WTC11 (cell line): ENCODE results near the gene PAQR3. TPM values are rescaled to one million over a fixed set of nuclear protein-coding genes. Genes with fewer than 3 reads are reported as not detected.

Experiments
- ATAC-seq: fragments of 200-7000 bp; cut with Tn5 transposase; 2 replicates; pipeline ENCODE4 v1.10.0; 2021; ENCODE audit warnings: mild to moderate bottlenecking, moderate library complexity
- CTCF ChIA-PET: fragments of 300-600 bp; sonication (Branson Sonifier 250); formaldehyde crosslinking; loops from one replicate; lab custom pipeline; 2021; ENCODE audit warnings: antibody characterized with exemption; lab: Charles Lee
- POLR2A ChIA-PET: fragments of 350-600 bp; sonication (Branson Sonifier 250); formaldehyde crosslinking; loops from one replicate; lab custom pipeline; 2021; ENCODE audit warnings: antibody characterized with exemption; lab: Charles Lee
- DNase-seq: peaks from one replicate; pipeline ENCODE4 v3.0.0; 2021; ENCODE audit warnings: low spot score
- H3K27ac Mint-ChIP-seq: 2 replicates; pipeline ENCODE4 v1.8.0; 2021; ENCODE audit warnings: mixed read lengths
- H3K27me3 Mint-ChIP-seq: 2 replicates; pipeline ENCODE4 v1.8.0; 2021; ENCODE audit warnings: low read depth, mild to moderate bottlenecking, moderate library complexity, mixed read lengths
- H3K36me3 Mint-ChIP-seq: 2 replicates; pipeline ENCODE4 v1.8.0; 2021; ENCODE audit warnings: mixed read lengths
- H3K4me1 Mint-ChIP-seq: 2 replicates; pipeline ENCODE4 v1.8.0; 2022; ENCODE audit warnings: mixed read lengths
- H3K4me3 Mint-ChIP-seq: 2 replicates; pipeline ENCODE4 v1.8.0; 2021; ENCODE audit warnings: mild to moderate bottlenecking, moderate library complexity, mixed read lengths
- H3K9me3 Mint-ChIP-seq: 2 replicates; pipeline ENCODE4 v1.8.0; 2021; ENCODE audit warnings: mixed read lengths
- EMX1 ChIP-seq: fragments of 250-450 bp; sonication (Bioruptor Pico); IDR thresholded peaks from 2 replicates; pipeline ENCODE4 v1.8.0; 2021; ENCODE audit warnings: mild to moderate bottlenecking
- FOXK1 ChIP-seq: sonication (generic); formaldehyde crosslinking; IDR thresholded peaks from 2 replicates; pipeline ENCODE4 v1.8.0; 2022; ENCODE audit warnings: mild to moderate bottlenecking, moderate library complexity, missing genetic modification reagents
- FOXP1 ChIP-seq: sonication (generic); formaldehyde crosslinking; IDR thresholded peaks from 2 replicates; pipeline ENCODE4 v1.8.0; 2022; ENCODE audit warnings: missing genetic modification reagents, mild to moderate bottlenecking, moderate library complexity, borderline replicate concordance
- GABPB1 ChIP-seq: sonication (generic); formaldehyde crosslinking; IDR thresholded peaks from 2 replicates; pipeline ENCODE4 v1.8.1; 2023; ENCODE audit warnings: mild to moderate bottlenecking, missing genetic modification reagents
- JAZF1 ChIP-seq: fragments of 250-450 bp; sonication (Bioruptor Pico); IDR thresholded peaks from 2 replicates; pipeline ENCODE4 v1.9.0; 2021; ENCODE audit warnings: moderate library complexity, mild to moderate bottlenecking, inconsistent platforms
- MXD4 ChIP-seq: fragments of 250-450 bp; sonication (Bioruptor Pico); IDR thresholded peaks from 2 replicates; pipeline ENCODE4 v1.8.0; 2021; ENCODE audit warnings: mild to moderate bottlenecking, moderate library complexity, borderline replicate concordance
- NFE2L1 ChIP-seq: sonication (generic); formaldehyde crosslinking; IDR thresholded peaks from 2 replicates; pipeline ENCODE4 v1.8.1; 2023; ENCODE audit warnings: missing genetic modification reagents
- NR1H2 ChIP-seq: sonication (generic); formaldehyde crosslinking; IDR thresholded peaks from 2 replicates; pipeline ENCODE4 v1.9.0; 2021; ENCODE audit warnings: mild to moderate bottlenecking, moderate library complexity, missing genetic modification reagents
- NR3C1 ChIP-seq: sonication (generic); formaldehyde crosslinking; conservative IDR thresholded peaks from 2 replicates; pipeline ENCODE4 v1.8.1; 2023; ENCODE audit warnings: low read depth, mild to moderate bottlenecking, missing genetic modification reagents
- PREB ChIP-seq: sonication (generic); formaldehyde crosslinking; IDR thresholded peaks from 2 replicates; pipeline ENCODE4 v1.8.1; 2022; ENCODE audit warnings: mild to moderate bottlenecking, missing genetic modification reagents, moderate library complexity, borderline replicate concordance
- PRRX2 ChIP-seq: fragments of 250-450 bp; sonication (Bioruptor Pico); IDR thresholded peaks from 2 replicates; pipeline ENCODE4 v1.8.0; 2021; ENCODE audit warnings: mild to moderate bottlenecking
- RORB ChIP-seq: fragments of 250-450 bp; sonication (Bioruptor Pico); IDR thresholded peaks from 2 replicates; pipeline ENCODE4 v1.9.0; 2021; ENCODE audit warnings: mild to moderate bottlenecking
- SMAD4 ChIP-seq: sonication (generic); formaldehyde crosslinking; IDR thresholded peaks from 2 replicates; pipeline ENCODE4 v1.8.0; 2022; ENCODE audit warnings: mild to moderate bottlenecking, missing genetic modification reagents
- TCF7 ChIP-seq: sonication (generic); formaldehyde crosslinking; IDR thresholded peaks from 2 replicates; pipeline ENCODE4 v1.8.0; 2022; ENCODE audit warnings: mild to moderate bottlenecking, low read depth, missing genetic modification reagents, moderate library complexity
- ZNF121 ChIP-seq: sonication (generic); formaldehyde crosslinking; IDR thresholded peaks from 2 replicates; pipeline ENCODE4 v1.8.0; 2023; ENCODE audit warnings: missing genetic modification reagents
- ZNF263 ChIP-seq: sonication (generic); formaldehyde crosslinking; IDR thresholded peaks from 2 replicates; pipeline ENCODE4 v1.8.1; 2022; ENCODE audit warnings: low read depth, mild to moderate bottlenecking, moderate library complexity, missing genetic modification reagents
- ZNF317 ChIP-seq: sonication (generic); formaldehyde crosslinking; IDR thresholded peaks from 2 replicates; pipeline ENCODE4 v1.8.1; 2023; ENCODE audit warnings: low read depth, mild to moderate bottlenecking, moderate library complexity, missing genetic modification reagents, borderline replicate concordance
- total RNA-seq: library from RNA; stranded (reverse); gene quantifications from 3 replicates; pipeline ENCODE4 v1.2.3, GENCODE V29; 2021
- TF ChIP-seq, protein P1 (sequence below): sonication (generic); formaldehyde crosslinking; IDR thresholded peaks from 2 replicates; pipeline ENCODE4 v1.8.0; 2022; ENCODE audit warnings: mild to moderate bottlenecking, missing genetic modification reagents
- TF ChIP-seq, protein P2 (sequence below): fragments of 250-450 bp; sonication (Bioruptor Pico); IDR thresholded peaks from 2 replicates; pipeline ENCODE4 v1.9.0; 2021; ENCODE audit warnings: mild to moderate bottlenecking
- TF ChIP-seq, protein P3 (sequence below): sonication (generic); formaldehyde crosslinking; conservative IDR thresholded peaks from 2 replicates; pipeline ENCODE4 v1.8.1; 2023; ENCODE audit warnings: mild to moderate bottlenecking, low read depth, missing genetic modification reagents, moderate library complexity

PAQR3 gene
- total RNA-seq, 1 experiment from 2014 or later = 28.1 TPM

GRCh38 chr4:78945651-78946179, 6.5 kb upstream of the PAQR3 start:
- ATAC-seq (no peak), DNase-seq (no peak)
- Mint-ChIP-seq H3K27me3 (peaks cover 20% of the 10 kb centered on the region), H3K36me3 (no peaks in the 10 kb centered on the region), H3K4me3 (no peak overlapping the region), H3K27ac (no peak overlapping the region), H3K9me3 (no peaks in the 10 kb centered on the region; the same call in 1 of the 2 replicates), H3K4me1 (peaks cover 8% of the 10 kb centered on the region)
- no peak for TF ChIP-seq NFE2L1 (CRISPR knock-in tag)
- ChIA-PET CTCF (no interaction called here), POLR2A (no interaction called here)

GRCh38 chr4:78944381-78944780, 5.1 kb upstream of the PAQR3 start:
- CTCF ChIA-PET = no interaction called here
- DNase-seq (no peak), ATAC-seq (no peak)
- Mint-ChIP-seq H3K4me3 (no peak overlapping the region), H3K4me1 (peaks cover 15% of the 10 kb centered on the region), H3K36me3 (no peaks in the 10 kb centered on the region), H3K27me3 (peaks cover 32% of the 10 kb centered on the region), H3K9me3 (no peaks in the 10 kb centered on the region; the same call in 1 of the 2 replicates), H3K27ac (no peak overlapping the region)
- POLR2A ChIA-PET = no interaction called here
- TF ChIP-seq, protein P1, sequence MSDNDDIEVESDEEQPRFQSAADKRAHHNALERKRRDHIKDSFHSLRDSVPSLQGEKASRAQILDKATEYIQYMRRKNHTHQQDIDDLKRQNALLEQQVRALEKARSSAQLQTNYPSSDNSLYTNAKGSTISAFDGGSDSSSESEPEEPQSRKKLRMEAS (CRISPR knock-in tag) = no peak

DNA sequence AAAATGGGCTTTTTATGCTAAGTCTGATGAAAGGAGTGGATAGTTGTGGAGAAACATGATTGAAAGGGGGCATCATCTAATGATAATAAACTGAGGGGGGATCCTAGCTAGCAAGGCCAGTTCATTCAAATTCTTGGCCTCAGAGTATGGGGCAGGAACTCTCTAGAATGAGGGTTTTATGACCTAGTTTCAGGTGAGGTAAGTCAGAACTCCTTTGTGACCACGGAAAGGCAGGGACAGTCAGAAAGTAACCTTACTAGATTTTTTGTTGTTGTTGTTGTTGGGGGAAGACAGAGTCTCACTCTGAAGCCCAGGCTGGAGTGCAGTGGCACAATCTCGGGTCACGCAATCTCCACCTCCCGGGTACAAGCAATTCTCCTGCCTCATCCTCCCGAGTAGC, 1.5 kb upstream of the PAQR3 start:
- ChIA-PET CTCF (no interaction called here), POLR2A (no interaction called here)
- no peaks in the 10 kb centered on the region for H3K9me3 Mint-ChIP-seq
- TF ChIP-seq, protein P2, sequence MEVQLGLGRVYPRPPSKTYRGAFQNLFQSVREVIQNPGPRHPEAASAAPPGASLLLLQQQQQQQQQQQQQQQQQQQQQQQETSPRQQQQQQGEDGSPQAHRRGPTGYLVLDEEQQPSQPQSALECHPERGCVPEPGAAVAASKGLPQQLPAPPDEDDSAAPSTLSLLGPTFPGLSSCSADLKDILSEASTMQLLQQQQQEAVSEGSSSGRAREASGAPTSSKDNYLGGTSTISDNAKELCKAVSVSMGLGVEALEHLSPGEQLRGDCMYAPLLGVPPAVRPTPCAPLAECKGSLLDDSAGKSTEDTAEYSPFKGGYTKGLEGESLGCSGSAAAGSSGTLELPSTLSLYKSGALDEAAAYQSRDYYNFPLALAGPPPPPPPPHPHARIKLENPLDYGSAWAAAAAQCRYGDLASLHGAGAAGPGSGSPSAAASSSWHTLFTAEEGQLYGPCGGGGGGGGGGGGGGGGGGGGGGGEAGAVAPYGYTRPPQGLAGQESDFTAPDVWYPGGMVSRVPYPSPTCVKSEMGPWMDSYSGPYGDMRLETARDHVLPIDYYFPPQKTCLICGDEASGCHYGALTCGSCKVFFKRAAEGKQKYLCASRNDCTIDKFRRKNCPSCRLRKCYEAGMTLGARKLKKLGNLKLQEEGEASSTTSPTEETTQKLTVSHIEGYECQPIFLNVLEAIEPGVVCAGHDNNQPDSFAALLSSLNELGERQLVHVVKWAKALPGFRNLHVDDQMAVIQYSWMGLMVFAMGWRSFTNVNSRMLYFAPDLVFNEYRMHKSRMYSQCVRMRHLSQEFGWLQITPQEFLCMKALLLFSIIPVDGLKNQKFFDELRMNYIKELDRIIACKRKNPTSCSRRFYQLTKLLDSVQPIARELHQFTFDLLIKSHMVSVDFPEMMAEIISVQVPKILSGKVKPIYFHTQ = no peak
- TF ChIP-seq FOXK1 (CRISPR knock-in tag) (no peak), ZNF121 (CRISPR knock-in tag) (no peak), NR1H2 (CRISPR knock-in tag) (no peak), NR3C1 (CRISPR knock-in tag) (no peak)
- TF ChIP-seq, protein P3, sequence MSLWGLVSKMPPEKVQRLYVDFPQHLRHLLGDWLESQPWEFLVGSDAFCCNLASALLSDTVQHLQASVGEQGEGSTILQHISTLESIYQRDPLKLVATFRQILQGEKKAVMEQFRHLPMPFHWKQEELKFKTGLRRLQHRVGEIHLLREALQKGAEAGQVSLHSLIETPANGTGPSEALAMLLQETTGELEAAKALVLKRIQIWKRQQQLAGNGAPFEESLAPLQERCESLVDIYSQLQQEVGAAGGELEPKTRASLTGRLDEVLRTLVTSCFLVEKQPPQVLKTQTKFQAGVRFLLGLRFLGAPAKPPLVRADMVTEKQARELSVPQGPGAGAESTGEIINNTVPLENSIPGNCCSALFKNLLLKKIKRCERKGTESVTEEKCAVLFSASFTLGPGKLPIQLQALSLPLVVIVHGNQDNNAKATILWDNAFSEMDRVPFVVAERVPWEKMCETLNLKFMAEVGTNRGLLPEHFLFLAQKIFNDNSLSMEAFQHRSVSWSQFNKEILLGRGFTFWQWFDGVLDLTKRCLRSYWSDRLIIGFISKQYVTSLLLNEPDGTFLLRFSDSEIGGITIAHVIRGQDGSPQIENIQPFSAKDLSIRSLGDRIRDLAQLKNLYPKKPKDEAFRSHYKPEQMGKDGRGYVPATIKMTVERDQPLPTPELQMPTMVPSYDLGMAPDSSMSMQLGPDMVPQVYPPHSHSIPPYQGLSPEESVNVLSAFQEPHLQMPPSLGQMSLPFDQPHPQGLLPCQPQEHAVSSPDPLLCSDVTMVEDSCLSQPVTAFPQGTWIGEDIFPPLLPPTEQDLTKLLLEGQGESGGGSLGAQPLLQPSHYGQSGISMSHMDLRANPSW (CRISPR knock-in tag) = no peak
- peaks cover 29% of the 10 kb centered on the region for H3K27me3 Mint-ChIP-seq
- no peak overlapping the region for H3K4me3 Mint-ChIP-seq
- peaks cover 36% of the 10 kb centered on the region for H3K4me1 Mint-ChIP-seq
- H3K36me3 Mint-ChIP-seq = no peaks in the 10 kb centered on the region
- DNase-seq (no peak), ATAC-seq (no peak)
- no peak overlapping the region for H3K27ac Mint-ChIP-seq

GRCh38 chr4:78939667-78940008, 400 bp upstream of the PAQR3 start:
- DNase-seq = no peak
- CTCF ChIA-PET = interaction anchor here (1.1 kb wide), 1 partner anchor 51 kb away, joined by 4 read pairs; no protein-coding TSS in a partner anchor
- Mint-ChIP-seq H3K27ac (peak overlapping the region; percentile 51; the same call in 1 of the 2 replicates), H3K36me3 (no peaks in the 10 kb centered on the region), H3K9me3 (no peaks in the 10 kb centered on the region), H3K4me1 (peaks cover 36% of the 10 kb centered on the region), H3K27me3 (peaks cover 29% of the 10 kb centered on the region), H3K4me3 (peak overlapping the region; percentile 71)
- POLR2A ChIA-PET = interaction anchor here (0.6 kb wide), 2 partner anchors 59 to 1349 kb away, joined by 3 to 4 read pairs; no protein-coding TSS in a partner anchor
- no peak; the same call in 1 of the 2 replicates for ATAC-seq
- TF ChIP-seq MXD4 = no peak
- TF ChIP-seq ZNF263 (CRISPR knock-in tag) = no peak
- no peak for TF ChIP-seq PREB (CRISPR knock-in tag)
- no peak for TF ChIP-seq GABPB1 (CRISPR knock-in tag)
- no peak for TF ChIP-seq ZNF317 (CRISPR knock-in tag)
- TF ChIP-seq PRRX2 (CRISPR knock-in tag) = no peak
- TF ChIP-seq EMX1 (CRISPR knock-in tag) = no peak
- no peak for TF ChIP-seq FOXK1 (CRISPR knock-in tag)
- TF ChIP-seq TCF7 = no peak
- no peak for TF ChIP-seq FOXP1
- TF ChIP-seq, protein P2 = no peak
- TF ChIP-seq SMAD4 (CRISPR knock-in tag) = no peak
- TF ChIP-seq JAZF1 = no peak
- no peak for TF ChIP-seq RORB
